GM12873 (cell line): ENCODE results near the gene GABRD.

Experiments used
- TF ChIP-seq, protein P1 (sequence below): IDR thresholded peaks from 2 replicates; pipeline ENCODE4 v1.5.1; 2012; ENCODE audit warnings: low read depth, mild to moderate bottlenecking, moderate library complexity, low read length, control low read depth; ENCODE audit not compliant: insufficient read depth; ENCODE audit errors: missing control alignments

Gene GABRD

GRCh38 chr1:2031546-2032540 is 12.7 kb downstream of the GABRD start:
- TF ChIP-seq, protein P1, sequence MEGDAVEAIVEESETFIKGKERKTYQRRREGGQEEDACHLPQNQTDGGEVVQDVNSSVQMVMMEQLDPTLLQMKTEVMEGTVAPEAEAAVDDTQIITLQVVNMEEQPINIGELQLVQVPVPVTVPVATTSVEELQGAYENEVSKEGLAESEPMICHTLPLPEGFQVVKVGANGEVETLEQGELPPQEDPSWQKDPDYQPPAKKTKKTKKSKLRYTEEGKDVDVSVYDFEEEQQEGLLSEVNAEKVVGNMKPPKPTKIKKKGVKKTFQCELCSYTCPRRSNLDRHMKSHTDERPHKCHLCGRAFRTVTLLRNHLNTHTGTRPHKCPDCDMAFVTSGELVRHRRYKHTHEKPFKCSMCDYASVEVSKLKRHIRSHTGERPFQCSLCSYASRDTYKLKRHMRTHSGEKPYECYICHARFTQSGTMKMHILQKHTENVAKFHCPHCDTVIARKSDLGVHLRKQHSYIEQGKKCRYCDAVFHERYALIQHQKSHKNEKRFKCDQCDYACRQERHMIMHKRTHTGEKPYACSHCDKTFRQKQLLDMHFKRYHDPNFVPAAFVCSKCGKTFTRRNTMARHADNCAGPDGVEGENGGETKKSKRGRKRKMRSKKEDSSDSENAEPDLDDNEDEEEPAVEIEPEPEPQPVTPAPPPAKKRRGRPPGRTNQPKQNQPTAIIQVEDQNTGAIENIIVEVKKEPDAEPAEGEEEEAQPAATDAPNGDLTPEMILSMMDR = no peak

DNA sequence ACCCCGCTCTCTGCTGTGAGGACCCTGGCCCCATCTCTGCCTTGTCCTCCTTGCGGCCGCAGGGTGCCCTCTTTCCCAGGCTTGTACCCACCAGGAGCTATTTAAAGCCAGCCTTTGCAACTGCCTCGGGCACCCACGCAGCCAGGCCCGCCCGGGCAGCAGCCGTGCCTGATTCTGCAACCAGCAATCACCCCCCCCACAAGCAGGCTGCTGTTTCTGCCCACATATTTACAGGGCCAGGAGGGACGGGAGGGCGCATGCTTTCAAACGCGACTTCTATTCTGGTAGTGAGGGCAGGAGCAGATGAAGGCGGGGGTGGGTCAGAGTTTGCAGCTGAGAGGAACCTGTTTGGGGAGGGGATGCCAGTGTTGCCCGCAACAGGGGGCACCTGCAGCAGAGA is 13.6 kb downstream of the GABRD start:
- TF ChIP-seq, protein P1 = no peak

DNA sequence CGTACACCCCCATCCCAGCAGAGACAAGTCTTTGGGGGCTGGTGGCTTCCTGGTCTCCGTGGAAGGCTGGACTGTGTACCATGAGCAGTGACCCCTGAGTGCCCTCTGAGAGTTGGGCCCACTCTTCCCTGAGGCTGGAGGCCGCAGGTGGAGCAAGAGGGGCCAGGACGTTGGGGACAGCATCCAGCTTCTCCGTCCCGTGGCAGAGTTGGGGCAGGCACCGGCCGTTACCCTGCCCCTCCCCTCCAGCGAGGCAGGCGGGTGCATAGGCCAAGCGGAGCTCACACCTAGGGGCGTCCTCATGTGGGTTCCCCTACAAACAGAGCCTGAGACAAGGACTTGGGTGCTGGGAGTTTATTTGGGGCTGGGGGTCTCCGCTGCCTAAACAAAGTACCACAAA is 14.0 kb downstream of the GABRD start:
- TF ChIP-seq, protein P1 = no peak

- TF ChIP-seq, protein P1 = no peak
Observed at GRCh38 chr1:2036287-2036686, 17.1 kb downstream of the GABRD start.

DNA sequence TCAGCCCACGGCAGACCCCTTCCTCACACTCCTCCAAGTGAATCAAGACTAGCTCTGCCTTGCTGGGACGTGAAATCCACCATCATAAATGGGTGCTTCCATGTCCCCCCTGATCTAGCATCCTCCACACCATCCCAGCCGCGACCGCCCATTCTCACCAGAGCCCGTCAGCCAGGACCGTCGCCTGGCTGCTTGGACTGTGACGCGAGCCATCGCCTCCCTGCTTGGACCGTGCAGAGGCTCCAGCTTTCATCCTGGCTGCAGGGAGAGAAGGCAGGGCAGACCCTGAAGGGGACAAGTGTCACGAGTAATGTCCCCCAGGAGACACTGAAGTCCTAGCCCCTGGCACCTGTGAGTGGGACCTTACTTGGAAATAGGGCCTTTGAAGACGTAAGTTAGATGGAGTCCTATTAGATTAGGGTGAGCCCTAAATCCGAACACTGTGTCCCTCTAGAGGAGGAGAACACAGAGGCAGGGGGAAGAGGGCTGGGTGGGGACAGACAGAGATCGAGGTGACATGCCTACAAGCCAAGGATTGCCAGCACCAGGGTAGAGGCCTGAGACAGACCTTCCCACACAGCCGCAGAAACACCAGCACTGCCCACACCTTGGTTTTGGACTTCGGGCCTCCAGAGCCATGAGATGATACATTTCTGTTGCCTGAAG is 18.3 kb downstream of the GABRD start:
- TF ChIP-seq, protein P1 = no peak

DNA sequence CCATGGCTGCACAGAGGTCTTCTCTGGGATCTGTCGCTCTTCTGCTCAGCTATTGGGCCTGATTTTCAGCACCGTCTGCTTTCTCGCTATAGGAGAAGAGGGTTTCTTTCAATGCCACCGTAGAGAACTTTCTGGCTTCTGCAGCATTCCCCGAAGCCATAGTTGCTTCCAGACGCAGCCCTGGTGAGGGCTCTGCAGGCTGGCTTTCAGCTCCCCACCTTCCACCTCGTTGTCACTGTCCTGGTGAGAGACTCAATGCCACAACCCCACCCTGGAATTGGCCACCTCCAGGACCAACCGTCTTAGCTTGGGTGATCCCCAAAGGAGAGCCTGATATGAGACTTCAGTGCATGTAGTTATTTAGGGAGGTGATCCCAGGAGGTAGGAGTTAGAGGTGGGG is 19.1 kb downstream of the GABRD start:
- TF ChIP-seq, protein P1 = no peak

GRCh38 chr1:2039251-2039650 is 20.1 kb downstream of the GABRD start:
- TF ChIP-seq, protein P1 = no peak
